Heart left ventricle (tissue), 16 donors: ENCODE data around the gene CDKL2. TPM values are rescaled to one million over a fixed set of nuclear protein-coding genes. Genes with fewer than 3 reads are reported as not detected.

ENCODE experiments used
- ATAC-seq, 4 donors: fragments of 200-7000 bp; cut with Tn5 transposase; one replicate each; pipeline ENCODE4 v1.9.1; 2020 to 2022; ENCODE audit warnings: moderate library complexity in 4 of 4, mild to moderate bottlenecking in 3 of 4, moderate number of reproducible peaks in 1 of 4
- DNase-seq, 5 donors: peaks; one replicate each; pipeline ENCODE4 v3.0.0-alpha.2; 2020
- H3K27ac ChIP-seq, 12 donors: fragments of 200-600 bp; sonication (generic) in 4 of 12; one replicate each; pipeline versions ENCODE4 v1.5.0 to v1.8.0; 2016 to 2022; ENCODE audit warnings: mild to moderate bottlenecking in 2 of 12
- H3K27me3 ChIP-seq, 9 donors: fragments of 200-600 bp; sonication (generic) in 2 of 9; one replicate each; pipeline versions ENCODE4 v1.5.1 to v1.8.0; 2016 to 2022; ENCODE audit warnings: mild to moderate bottlenecking in 3 of 9
- H3K36me3 ChIP-seq, 9 donors: fragments of 200-600 bp; sonication (generic) in 2 of 9; one replicate each; pipeline versions ENCODE4 v1.5.0 to v1.8.0; 2018 to 2022; ENCODE audit warnings: mild to moderate bottlenecking in 2 of 9
- H3K4me1 ChIP-seq, 12 donors: fragments of 200-600 bp; sonication (generic) in 4 of 12; one replicate each; pipeline versions ENCODE4 v1.5.0 to v1.8.0; 2016 to 2022; ENCODE audit warnings: mild to moderate bottlenecking in 3 of 12
- H3K4me3 ChIP-seq, 12 donors: fragments of 200-600 bp; sonication (generic) in 4 of 12; one replicate each; pipeline versions ENCODE4 v1.5.0 to v1.8.0; 2017 to 2022; ENCODE audit warnings: mild to moderate bottlenecking in 9 of 12, moderate library complexity in 4 of 12
- H3K9me3 ChIP-seq, 12 donors: fragments of 200-600 bp; sonication (generic) in 4 of 12; one replicate each; pipeline versions ENCODE4 v1.5.0 to v1.8.0; 2016 to 2022; ENCODE audit warnings: mild to moderate bottlenecking in 1 of 12
- POLR2A ChIP-seq, 2 donors: fragments of 450-650 bp; IDR thresholded peaks; one replicate each; pipeline ENCODE4 v1.6.1; 2017; ENCODE audit warnings: antibody characterized with exemption in 2 of 2, mild to moderate bottlenecking in 2 of 2, moderate library complexity in 2 of 2
- WGBS, 4 donors: extraction: QIAGEN DNeasy Blood & Tissue Kit in 2 of 4; methylation state at CpG; one replicate each; pipeline versions ENCODE4 v1.1.5 to v1.1.7; 2013 to 2018; 5-methylcytosine and 5-hydroxymethylcytosine counted together
- intact Hi-C, 10 donors: fragments of 100-400 bp; cut with DNase I; formaldehyde crosslinking; loops; one replicate each; pipeline versions ENCODE4 v1.11.1 to v1.14.2; 2022
- polyA plus RNA-seq, 2 donors: library from polyadenylated mRNA; stranded (reverse); fragments of 200-250 nt; gene quantifications; one replicate each; pipeline ENCODE4 v1.2.3, GENCODE V29; 2013
- total RNA-seq, 9 donors: library from RNA; depleted of rRNA in 2 of 9; stranded (reverse); fragments of >200 nt in 2 of 9; fragmentation: NEBNext Ultra II Directional in 3 of 9; extraction: Animal tissue kit (Norgen Biotek cat#: 25700) in 3 of 9; gene quantifications; one replicate each; pipeline versions ENCODE4 v1.1.0 to v1.2.4, GENCODE V29; 2016 to 2023
- TF ChIP-seq, protein P1 (sequence below), 12 donors: fragments of 200-600 bp; sonication (generic) in 4 of 12; IDR thresholded peaks; one replicate each; pipeline versions ENCODE4 v1.5.0 to v1.8.0; 2018 to 2022; ENCODE audit warnings: antibody characterized with exemption in 12 of 12, mild to moderate bottlenecking in 5 of 12
- donor health status: ischemic (EF 13 %, LVEDD 7.1; RV severe dilation, severe dysfunction).
- donor health status: healthy with polysubstance abuse.
- donor health status: DM: no; HTN: yes; CAD: no.
- donor health status: DM: no; HTN: no; CAD: no.
- donor health status: ischemic (EF 25% LVEDD 6.9; RV normal size, moderate dysfunction).
- donor health status: ischemic (EF 25% LVEDD 5.7; RV mildly dilated, moderate dysfunction).
- donor health status: healthy.
- donor health status: DM: yes; HTN: yes; CAD: no.
- donor health status: ischemic (EF 35%, LVEDD 5.7; RV mildly dilated, moderate dysfunction).
- donor health status: nonischemic (EF 11% LVEDD 7.7; RV severe dilation, severe dysfunction).
- donor health status: DM: yes; HTN: yes; CAD: no.
- donor health status: PGD.
- donor health status: ischemic (EF 29% LVEDD 5.4; RV normal size, mild dysfunction).
- donor health status: nonischemic (EF 23%, LVEDD 6.1; RV moderate dilation, normal function).

CDKL2 gene
- total and polyA plus RNA-seq, 11 donors = 0.04 to 1.1 (median 0.68) TPM; not detected in 5

DNA sequence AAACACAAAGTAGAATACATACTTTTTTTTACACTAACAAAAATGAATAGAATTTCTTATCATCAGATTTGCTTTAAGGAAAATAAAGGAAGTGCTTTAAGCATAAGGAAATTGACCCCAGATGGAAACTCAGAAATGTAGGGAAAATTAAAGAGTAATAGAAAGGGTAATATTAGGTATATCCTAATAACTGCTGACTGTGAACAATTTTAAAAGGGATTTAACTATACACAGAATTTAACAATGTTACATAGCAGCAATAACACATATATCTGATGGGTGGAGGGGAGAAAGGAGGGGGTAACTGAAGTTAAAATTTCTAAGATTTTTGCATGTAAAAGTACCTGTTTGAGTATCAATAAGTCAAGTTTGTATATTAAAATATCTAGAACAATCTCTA lies 8.6 kb downstream of the CDKL2 start:
- DNase-seq (no peak), ATAC-seq (no peak)
- Histone ChIP-seq H3K27ac (no peak overlapping the region), H3K4me3 (no peak overlapping the region), H3K36me3 (no peaks in the 10 kb centered on the region), H3K9me3 (peaks cover 0 to 4% (median 0%) of the 10 kb centered on the region in 12 donors), H3K4me1 (no peaks in the 10 kb centered on the region), H3K27me3 (no peaks in the 10 kb centered on the region)
- intact Hi-C loops = no loop called here
- no peak for TF ChIP-seq POLR2A (IDR thresholded peaks at IDR 0.05)
- TF ChIP-seq, protein P1, sequence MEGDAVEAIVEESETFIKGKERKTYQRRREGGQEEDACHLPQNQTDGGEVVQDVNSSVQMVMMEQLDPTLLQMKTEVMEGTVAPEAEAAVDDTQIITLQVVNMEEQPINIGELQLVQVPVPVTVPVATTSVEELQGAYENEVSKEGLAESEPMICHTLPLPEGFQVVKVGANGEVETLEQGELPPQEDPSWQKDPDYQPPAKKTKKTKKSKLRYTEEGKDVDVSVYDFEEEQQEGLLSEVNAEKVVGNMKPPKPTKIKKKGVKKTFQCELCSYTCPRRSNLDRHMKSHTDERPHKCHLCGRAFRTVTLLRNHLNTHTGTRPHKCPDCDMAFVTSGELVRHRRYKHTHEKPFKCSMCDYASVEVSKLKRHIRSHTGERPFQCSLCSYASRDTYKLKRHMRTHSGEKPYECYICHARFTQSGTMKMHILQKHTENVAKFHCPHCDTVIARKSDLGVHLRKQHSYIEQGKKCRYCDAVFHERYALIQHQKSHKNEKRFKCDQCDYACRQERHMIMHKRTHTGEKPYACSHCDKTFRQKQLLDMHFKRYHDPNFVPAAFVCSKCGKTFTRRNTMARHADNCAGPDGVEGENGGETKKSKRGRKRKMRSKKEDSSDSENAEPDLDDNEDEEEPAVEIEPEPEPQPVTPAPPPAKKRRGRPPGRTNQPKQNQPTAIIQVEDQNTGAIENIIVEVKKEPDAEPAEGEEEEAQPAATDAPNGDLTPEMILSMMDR (IDR thresholded peaks at IDR 0.05) = no peak

DNA sequence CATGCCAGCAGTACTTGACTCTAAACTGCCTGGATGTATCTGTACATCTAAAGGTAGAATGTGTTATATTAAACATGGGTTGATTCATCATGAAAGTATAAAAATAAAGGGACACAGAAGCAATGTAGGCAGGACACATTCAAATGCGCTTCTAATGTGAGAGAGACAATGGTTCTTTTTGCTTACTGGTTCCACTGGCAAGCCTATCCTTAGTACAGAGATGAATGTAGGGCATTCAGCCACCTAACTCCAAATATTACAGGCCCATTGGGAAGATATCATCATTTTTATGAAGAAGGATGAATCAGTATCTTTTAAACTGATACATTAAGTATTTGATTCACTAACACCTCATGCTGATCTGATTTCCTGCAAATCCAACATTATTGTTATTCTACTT lies 18.0 kb downstream of the CDKL2 start:
- H3K9me3 ChIP-seq = peaks cover 0 to 4% (median 0%) of the 10 kb centered on the region in 12 donors
- intact Hi-C loops = no loop called here
- no peaks in the 10 kb centered on the region for H3K4me1 ChIP-seq
- WGBS, 4 donors = 89 to 100% (median 94%) methylated on average over 1 of the region's 1 CpG
- H3K36me3 ChIP-seq = no peaks in the 10 kb centered on the region
- no peak overlapping the region for H3K27ac ChIP-seq
- H3K4me3 ChIP-seq = no peak overlapping the region
- no peak for TF ChIP-seq POLR2A (IDR thresholded peaks at IDR 0.05)
- TF ChIP-seq, protein P1 (IDR thresholded peaks at IDR 0.05) = no peak
- no peak for ATAC-seq
- DNase-seq = no peak
- no peaks in the 10 kb centered on the region for H3K27me3 ChIP-seq

DNA sequence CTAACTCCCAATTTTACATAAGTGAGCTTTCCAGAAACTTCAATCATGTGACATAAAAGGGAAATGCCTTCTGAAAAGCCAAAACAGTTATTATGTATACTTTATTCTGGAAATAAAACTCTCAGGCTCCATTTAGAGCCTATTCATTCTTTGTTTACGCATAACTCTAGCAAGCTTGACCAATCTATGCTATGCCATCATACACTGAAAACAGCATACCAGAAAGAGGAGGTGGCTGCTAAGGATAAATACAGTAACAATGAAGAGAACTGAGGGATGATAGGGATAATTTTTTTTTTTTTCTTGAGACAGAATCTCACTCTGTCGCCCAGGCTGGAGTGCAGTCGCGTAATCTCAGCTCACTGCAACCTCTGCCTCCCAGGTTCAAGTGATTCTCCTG lies 24.4 kb downstream of the CDKL2 start:
- no peak for ATAC-seq
- WGBS, 4 donors = 93 to 96% (median 95%) methylated on average over 4 of the region's 4 CpGs
- Histone ChIP-seq H3K27me3 (no peaks in the 10 kb centered on the region), H3K4me1 (no peaks in the 10 kb centered on the region), H3K4me3 (no peak overlapping the region), H3K27ac (no peak overlapping the region), H3K36me3 (no peaks in the 10 kb centered on the region), H3K9me3 (no peaks in the 10 kb centered on the region)
- intact Hi-C loops = no loop called here
- DNase-seq = no peak
- no peak for TF ChIP-seq POLR2A (IDR thresholded peaks at IDR 0.05)
- TF ChIP-seq, protein P1 (IDR thresholded peaks at IDR 0.05) = no peak

DNA sequence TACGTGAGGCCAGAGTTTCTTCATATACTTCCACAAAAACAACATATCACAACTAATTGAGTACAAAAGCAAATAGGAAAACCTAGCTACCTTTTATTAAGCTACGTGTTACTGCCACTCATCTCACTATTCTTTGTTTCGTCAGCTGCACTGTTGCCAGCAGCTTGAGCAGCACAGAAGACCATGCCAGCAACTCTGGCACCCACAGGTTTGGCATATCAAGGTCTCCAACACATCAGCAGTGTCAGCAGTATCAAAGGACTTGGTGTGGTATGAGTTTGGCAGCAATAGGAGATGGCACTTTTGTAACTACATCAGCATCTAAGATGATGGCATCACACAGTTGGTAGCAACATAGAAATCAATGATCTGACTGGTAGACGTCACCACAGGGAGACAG lies 30.7 kb downstream of the CDKL2 start:
- WGBS, 4 donors = 52 to 72% (median 63%) methylated on average over 4 of the region's 4 CpGs
- no peak overlapping the region for H3K4me3 ChIP-seq
- H3K4me1 ChIP-seq = no peaks in the 10 kb centered on the region
- no peaks in the 10 kb centered on the region for H3K27me3 ChIP-seq
- H3K36me3 ChIP-seq = no peaks in the 10 kb centered on the region
- H3K9me3 ChIP-seq = no peaks in the 10 kb centered on the region
- DNase-seq (no peak), ATAC-seq (peak in 2 of 4 donors; percentile 36 to 70)
- no peak overlapping the region for H3K27ac ChIP-seq
- intact Hi-C loops = no loop called here
- TF ChIP-seq POLR2A (IDR thresholded peaks at IDR 0.05) = no peak
- TF ChIP-seq, protein P1 (IDR thresholded peaks at IDR 0.05) = no peak
